Measurements from ENCODE around the gene ANO7.

Gene ANO7

DNA sequence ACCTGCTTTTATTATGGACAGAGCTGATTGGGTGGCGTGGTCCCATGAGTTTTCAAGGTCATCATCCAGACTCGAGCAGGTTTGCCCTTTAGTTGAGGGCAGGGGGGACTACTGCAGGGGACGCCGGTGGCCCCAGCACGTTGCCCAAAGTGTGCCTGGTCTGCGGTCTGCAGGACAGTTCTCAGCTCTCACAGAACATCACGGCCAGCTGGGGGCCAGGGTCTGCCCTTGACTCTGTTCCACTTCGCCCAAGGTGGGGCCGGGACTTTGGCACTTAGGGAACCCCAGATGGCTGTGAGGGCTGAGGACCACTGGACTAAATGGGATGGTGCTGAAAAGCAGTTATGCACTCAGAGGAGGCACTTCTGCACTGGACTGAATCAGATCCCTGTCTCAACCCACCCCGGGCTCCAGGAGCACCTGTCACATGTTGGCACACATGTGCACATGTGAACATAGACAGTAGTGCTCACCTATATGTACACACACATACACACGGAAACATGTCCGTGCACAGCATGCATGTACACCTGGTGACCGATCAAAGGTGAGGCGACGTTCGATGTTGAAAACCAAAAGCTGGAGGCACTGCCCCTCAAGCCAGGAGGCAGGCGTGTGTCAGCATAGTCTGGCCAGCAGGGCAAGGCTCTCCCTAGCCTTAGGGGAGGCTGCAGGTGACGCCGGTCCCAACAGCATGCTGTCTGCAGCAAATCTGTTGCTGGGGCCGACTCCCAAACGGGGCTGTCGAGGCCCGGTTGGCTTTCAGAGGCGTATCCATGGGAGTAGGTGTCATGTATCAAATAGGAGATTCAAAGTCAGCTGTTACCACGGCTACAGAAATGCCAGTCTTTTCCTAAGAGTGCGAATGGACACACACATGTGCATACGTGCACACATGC lies 10.2 kb downstream of the ANO7 start:
- no peaks in the 10 kb centered on the region for H3K79me2 ChIP-seq (ENCODE audit: insufficient read depth, low read length)
- H3K4me1 ChIP-seq (ENCODE audit: insufficient read depth, low read length, severe bottlenecking), result no peaks in the 10 kb centered on the region
- H3K36me3 ChIP-seq (ENCODE audit: insufficient read depth, low read length), result no peaks in the 10 kb centered on the region
- H3K27me3 ChIP-seq (ENCODE audit: insufficient read depth, low read length), result no peaks in the 10 kb centered on the region
- no peak overlapping the region for H3K9ac ChIP-seq (ENCODE audit: low read length)
- H3K4me2 ChIP-seq (ENCODE audit: low read length), result no peak overlapping the region
- H3K9me2 ChIP-seq (ENCODE audit: low read depth, low read length), result no peaks in the 10 kb centered on the region
- H4K20me1 ChIP-seq (ENCODE audit: insufficient read depth, low read length), result no peaks in the 10 kb centered on the region
- no peaks in the 10 kb centered on the region for H3K9me3 ChIP-seq (ENCODE audit: low read length)
- H3F3A ChIP-seq (ENCODE audit: insufficient read depth, low read length), result no peaks in the 10 kb centered on the region
- H3K27ac ChIP-seq (ENCODE audit: low read depth, low read length, poor library complexity, severe bottlenecking), result no peak overlapping the region
- H2AFZ ChIP-seq (ENCODE audit: low read length), result no peak overlapping the region
- H3K4me3 ChIP-seq (ENCODE audit: low read depth, low read length, poor library complexity, severe bottlenecking), result no peak overlapping the region
- no peak for TF ChIP-seq EZH2 (IDR thresholded peaks at IDR 0.05; ENCODE audit: borderline replicate concordance, low read length)
- TF ChIP-seq, protein P1, sequence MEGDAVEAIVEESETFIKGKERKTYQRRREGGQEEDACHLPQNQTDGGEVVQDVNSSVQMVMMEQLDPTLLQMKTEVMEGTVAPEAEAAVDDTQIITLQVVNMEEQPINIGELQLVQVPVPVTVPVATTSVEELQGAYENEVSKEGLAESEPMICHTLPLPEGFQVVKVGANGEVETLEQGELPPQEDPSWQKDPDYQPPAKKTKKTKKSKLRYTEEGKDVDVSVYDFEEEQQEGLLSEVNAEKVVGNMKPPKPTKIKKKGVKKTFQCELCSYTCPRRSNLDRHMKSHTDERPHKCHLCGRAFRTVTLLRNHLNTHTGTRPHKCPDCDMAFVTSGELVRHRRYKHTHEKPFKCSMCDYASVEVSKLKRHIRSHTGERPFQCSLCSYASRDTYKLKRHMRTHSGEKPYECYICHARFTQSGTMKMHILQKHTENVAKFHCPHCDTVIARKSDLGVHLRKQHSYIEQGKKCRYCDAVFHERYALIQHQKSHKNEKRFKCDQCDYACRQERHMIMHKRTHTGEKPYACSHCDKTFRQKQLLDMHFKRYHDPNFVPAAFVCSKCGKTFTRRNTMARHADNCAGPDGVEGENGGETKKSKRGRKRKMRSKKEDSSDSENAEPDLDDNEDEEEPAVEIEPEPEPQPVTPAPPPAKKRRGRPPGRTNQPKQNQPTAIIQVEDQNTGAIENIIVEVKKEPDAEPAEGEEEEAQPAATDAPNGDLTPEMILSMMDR (IDR thresholded peaks at IDR 0.05; ENCODE audit: low read length), result no peak

DNA sequence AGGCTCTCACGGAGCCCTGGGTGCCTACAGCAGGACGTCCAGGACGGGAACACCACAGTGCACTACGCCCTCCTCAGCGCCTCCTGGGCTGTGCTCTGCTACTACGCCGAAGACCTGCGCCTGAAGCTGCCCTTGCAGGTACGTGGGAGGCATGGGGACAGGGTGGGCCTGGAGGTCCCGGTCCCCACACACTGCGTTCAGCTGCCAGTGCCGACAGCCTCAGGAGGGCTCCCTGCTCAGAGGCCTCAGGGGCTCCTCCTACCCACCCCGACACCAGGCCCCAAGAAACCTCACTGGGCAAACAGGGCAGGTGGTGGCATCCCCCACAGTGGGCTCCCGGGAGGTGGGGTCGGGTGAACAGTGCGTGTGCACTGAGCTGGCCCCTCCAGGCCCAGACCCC lies 10.8 kb downstream of the ANO7 start:
- Histone ChIP-seq H3K9ac (ENCODE audit: low read length) (no peak overlapping the region), H3F3A (ENCODE audit: insufficient read depth, low read length) (no peaks in the 10 kb centered on the region), H4K20me1 (ENCODE audit: insufficient read depth, low read length) (no peaks in the 10 kb centered on the region), H3K79me2 (ENCODE audit: insufficient read depth, low read length) (no peaks in the 10 kb centered on the region), H3K36me3 (ENCODE audit: insufficient read depth, low read length) (no peaks in the 10 kb centered on the region), H3K27ac (ENCODE audit: low read depth, low read length, poor library complexity, severe bottlenecking) (no peak overlapping the region), H3K4me2 (ENCODE audit: low read length) (no peak overlapping the region), H2AFZ (ENCODE audit: low read length) (no peak overlapping the region), H3K27me3 (ENCODE audit: insufficient read depth, low read length) (no peaks in the 10 kb centered on the region), H3K9me2 (ENCODE audit: low read depth, low read length) (no peaks in the 10 kb centered on the region), H3K4me3 (ENCODE audit: low read depth, low read length, poor library complexity, severe bottlenecking) (no peak overlapping the region), H3K4me1 (ENCODE audit: insufficient read depth, low read length, severe bottlenecking) (no peaks in the 10 kb centered on the region), H3K9me3 (ENCODE audit: low read length) (no peaks in the 10 kb centered on the region)
- TF ChIP-seq, protein P1 (IDR thresholded peaks at IDR 0.05; ENCODE audit: low read length), result no peak
- TF ChIP-seq EZH2 (IDR thresholded peaks at IDR 0.05; ENCODE audit: borderline replicate concordance, low read length), result no peak

DNA sequence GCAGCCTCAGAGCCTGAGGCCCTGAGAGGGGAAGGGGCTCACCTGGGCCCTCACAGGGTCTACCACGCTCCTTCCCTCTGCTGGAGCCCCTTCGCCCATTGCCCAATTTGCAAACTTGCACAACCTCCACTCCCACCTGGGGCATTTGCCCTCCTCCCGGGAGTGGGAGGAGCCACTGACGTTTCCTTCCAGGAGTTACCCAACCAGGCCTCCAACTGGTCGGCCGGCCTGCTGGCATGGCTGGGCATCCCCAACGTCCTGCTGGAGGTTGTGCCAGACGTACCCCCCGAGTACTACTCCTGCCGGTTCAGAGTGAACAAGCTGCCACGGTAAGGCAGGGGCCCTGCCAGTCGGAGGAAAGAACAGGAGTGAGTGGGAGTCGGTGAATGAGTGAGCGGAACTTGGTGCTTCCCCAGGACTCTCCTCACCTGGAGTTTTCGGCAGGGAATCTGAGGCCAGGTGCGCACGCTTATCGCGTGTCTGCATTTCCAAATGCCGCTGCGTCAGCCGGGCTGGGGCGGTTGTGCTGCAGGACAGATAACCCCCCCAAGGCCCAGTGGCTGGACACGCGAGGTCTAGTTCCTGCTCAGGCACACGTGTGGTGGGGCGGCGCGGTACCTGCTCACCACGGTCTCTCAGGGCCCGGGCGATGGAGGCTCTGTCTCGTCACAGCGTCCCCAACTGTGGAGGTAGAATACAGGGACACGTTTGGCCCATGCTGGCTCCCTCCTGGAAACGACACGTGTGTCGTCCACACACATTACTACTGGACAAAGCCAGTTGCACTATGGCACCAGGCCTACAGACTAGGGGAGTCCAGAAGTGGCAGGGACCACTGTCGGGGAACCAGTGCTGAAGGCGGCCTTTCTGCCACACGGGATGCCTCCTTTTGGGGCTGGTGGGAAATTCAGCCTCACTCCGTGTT lies 11.7 kb downstream of the ANO7 start:
- Histone ChIP-seq H3K36me3 (ENCODE audit: insufficient read depth, low read length) (no peaks in the 10 kb centered on the region), H3K9me3 (ENCODE audit: low read length) (no peaks in the 10 kb centered on the region), H4K20me1 (ENCODE audit: insufficient read depth, low read length) (no peaks in the 10 kb centered on the region), H3K79me2 (ENCODE audit: insufficient read depth, low read length) (no peaks in the 10 kb centered on the region), H3K4me1 (ENCODE audit: insufficient read depth, low read length, severe bottlenecking) (no peaks in the 10 kb centered on the region), H3K4me2 (ENCODE audit: low read length) (no peak overlapping the region), H3F3A (ENCODE audit: insufficient read depth, low read length) (no peaks in the 10 kb centered on the region), H3K4me3 (ENCODE audit: low read depth, low read length, poor library complexity, severe bottlenecking) (no peak overlapping the region), H3K9me2 (ENCODE audit: low read depth, low read length) (no peaks in the 10 kb centered on the region), H3K27me3 (ENCODE audit: insufficient read depth, low read length) (no peaks in the 10 kb centered on the region), H3K9ac (ENCODE audit: low read length) (no peak overlapping the region), H3K27ac (ENCODE audit: low read depth, low read length, poor library complexity, severe bottlenecking) (no peak overlapping the region), H2AFZ (ENCODE audit: low read length) (no peak overlapping the region)
- TF ChIP-seq EZH2 (IDR thresholded peaks at IDR 0.05; ENCODE audit: borderline replicate concordance, low read length), result no peak
- TF ChIP-seq, protein P1 (IDR thresholded peaks at IDR 0.05; ENCODE audit: low read length), result no peak
